ENCODE data around the gene BNIP5.

DNA sequence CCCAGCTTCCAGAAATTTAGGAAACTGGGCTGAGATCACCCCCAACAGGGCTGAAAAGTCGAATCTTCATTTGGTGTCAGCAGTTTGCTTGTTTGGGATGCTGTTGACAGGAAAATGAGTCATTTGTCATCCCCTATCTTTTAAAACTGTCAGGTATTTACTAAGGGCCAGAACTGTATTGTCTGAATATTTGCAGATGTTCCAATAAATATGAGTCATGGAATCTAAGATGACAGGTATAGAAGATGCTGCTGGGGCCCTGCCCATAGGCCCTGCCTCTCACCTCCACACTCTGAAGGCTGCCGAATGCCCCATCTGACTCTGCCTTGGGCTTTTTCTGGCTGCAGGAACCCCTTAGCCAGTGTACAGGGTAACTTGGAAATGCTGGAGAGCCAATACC lies 46.9 kb upstream of the BNIP5 start:
- TF ChIP-seq, protein P1, sequence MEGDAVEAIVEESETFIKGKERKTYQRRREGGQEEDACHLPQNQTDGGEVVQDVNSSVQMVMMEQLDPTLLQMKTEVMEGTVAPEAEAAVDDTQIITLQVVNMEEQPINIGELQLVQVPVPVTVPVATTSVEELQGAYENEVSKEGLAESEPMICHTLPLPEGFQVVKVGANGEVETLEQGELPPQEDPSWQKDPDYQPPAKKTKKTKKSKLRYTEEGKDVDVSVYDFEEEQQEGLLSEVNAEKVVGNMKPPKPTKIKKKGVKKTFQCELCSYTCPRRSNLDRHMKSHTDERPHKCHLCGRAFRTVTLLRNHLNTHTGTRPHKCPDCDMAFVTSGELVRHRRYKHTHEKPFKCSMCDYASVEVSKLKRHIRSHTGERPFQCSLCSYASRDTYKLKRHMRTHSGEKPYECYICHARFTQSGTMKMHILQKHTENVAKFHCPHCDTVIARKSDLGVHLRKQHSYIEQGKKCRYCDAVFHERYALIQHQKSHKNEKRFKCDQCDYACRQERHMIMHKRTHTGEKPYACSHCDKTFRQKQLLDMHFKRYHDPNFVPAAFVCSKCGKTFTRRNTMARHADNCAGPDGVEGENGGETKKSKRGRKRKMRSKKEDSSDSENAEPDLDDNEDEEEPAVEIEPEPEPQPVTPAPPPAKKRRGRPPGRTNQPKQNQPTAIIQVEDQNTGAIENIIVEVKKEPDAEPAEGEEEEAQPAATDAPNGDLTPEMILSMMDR (IDR thresholded peaks at IDR 0.05) = no peak
- TF ChIP-seq POLR2A (IDR thresholded peaks at IDR 0.05) = no peak

Data from testis (tissue), 2 donors.